K562 (cell line): ENCODE data around the gene VAC14. TPM values are rescaled to one million over a fixed set of nuclear protein-coding genes. Genes with fewer than 3 reads are reported as not detected.

Experiments
- ATAC-seq: fragments of 200-7000 bp; cut with Tn5 transposase; 3 replicates; pipeline ENCODE4 v1.9.1; 2020; ENCODE audit warnings: moderate library complexity
- BruUV-seq: library from RNA; stranded (reverse); fragments of 400-500 nt; replicated peaks from 2 replicates; lab custom pipeline; 2021; lab: Mats Ljungman, UMichigan
- CTCF ChIA-PET: fragments of 300-600 bp; formaldehyde crosslinking; extraction: SDS; loops from one replicate; lab custom pipeline; 2021; ENCODE audit warnings: low intra/inter-chr PET ratio; lab: Yijun Ruan, JAX
- POLR2A ChIA-PET: fragments of 300-600, 350-650 bp; sonication (Branson Sonifier 250); formaldehyde crosslinking; extraction: SDS; loops from one replicate; lab custom pipeline; 2021; ENCODE audit warnings: antibody characterized with exemption, inconsistent platforms; lab: Yijun Ruan, JAX
- DNase-seq, 4 experiments: peaks; one replicate each; pipeline versions ENCODE4 v3.0.0 to v3.0.0-alpha.2; 2011 to 2018; ENCODE audit warnings: low spot score in 3 of 4, mixed read lengths in 3 of 4; ENCODE audit errors: extremely low read depth in 1 of 4
- FAIRE-seq: peaks from 2 replicates; lab custom pipeline; 2011; peaks lifted over from hg19 to GRCh38; lab: Jason Lieb, UNC
- H2AFZ ChIP-seq: 2 replicates; pipeline ENCODE4 v1.6.0; 2011; ENCODE audit warnings: low read depth, low read length, control low read depth, inconsistent platforms
- H3K27ac ChIP-seq: fragments of 200-600 bp; 3 replicates; pipeline ENCODE4 v1.8.0; 2011; ENCODE audit warnings: low read depth, mild to moderate bottlenecking, control low read depth, inconsistent platforms, low read length, moderate library complexity, mixed read lengths; ENCODE audit errors: extremely low read depth
- H3K27me3 ChIP-seq, 2 experiments: fragments of 300-600 bp in 1 of 2; 2 replicates in 1 of 2; 3 replicates in 1 of 2; pipeline versions ENCODE4 v1.6.0 to v1.8.0; 2011; ENCODE audit warnings: inconsistent platforms in 2 of 2, low read length in 2 of 2, mild to moderate bottlenecking in 1 of 2, mixed read lengths in 1 of 2, moderate library complexity in 1 of 2; ENCODE audit not compliant: control insufficient read depth in 2 of 2, insufficient read depth in 2 of 2
- H3K36me3 ChIP-seq: fragments of 300-600 bp; 3 replicates; pipeline ENCODE4 v1.8.0; 2011; ENCODE audit warnings: mild to moderate bottlenecking, low read length, inconsistent platforms; ENCODE audit not compliant: control insufficient read depth, insufficient read depth
- H3K4me1 ChIP-seq, 2 experiments: fragments of 200-600 bp in 1 of 2; replicated peaks in 1 of 2; 2 replicates in 1 of 2; 3 replicates in 1 of 2; pipeline versions ENCODE4 v1.5.1 to v1.8.0; 2011; ENCODE audit warnings: inconsistent platforms in 2 of 2, low read length in 2 of 2, mild to moderate bottlenecking in 1 of 2, mixed read lengths in 1 of 2, moderate library complexity in 1 of 2; ENCODE audit not compliant: control insufficient read depth in 2 of 2, insufficient read depth in 2 of 2
- H3K4me2 ChIP-seq: 2 replicates; pipeline ENCODE4 v1.6.1; 2011; ENCODE audit warnings: low read length, control low read depth, inconsistent platforms, mixed read lengths; ENCODE audit not compliant: insufficient read depth
- H3K4me3 ChIP-seq: fragments of 200-600 bp; sonication (generic), shearing (Covaris generic); 2 replicates; pipeline ENCODE4 v1.5.1; 2016; ENCODE audit warnings: control low read depth, inconsistent platforms
- H3K79me2 ChIP-seq: fragments of 200-600 bp; 3 replicates; pipeline ENCODE4 v1.8.0; 2011; ENCODE audit warnings: low read length, inconsistent platforms; ENCODE audit not compliant: control insufficient read depth, insufficient read depth
- H3K9ac ChIP-seq, 2 experiments: 2 replicates each; pipeline versions ENCODE4 v1.6.0 to v1.6.1; 2011; ENCODE audit warnings: low read depth in 2 of 2, low read length in 2 of 2, control low read depth in 1 of 2, inconsistent platforms in 1 of 2, mild to moderate bottlenecking in 1 of 2, mixed read lengths in 1 of 2; ENCODE audit not compliant: insufficient read depth in 1 of 2
- H3K9me1 ChIP-seq: one replicate; pipeline ENCODE4 v1.6.0; 2011; ENCODE audit warnings: inconsistent platforms, mild to moderate bottlenecking, low read length, moderate library complexity; ENCODE audit not compliant: control insufficient read depth, insufficient read depth
- H3K9me3 ChIP-seq: replicated peaks from 2 replicates; pipeline ENCODE4 v1.5.1; 2011; ENCODE audit warnings: low read depth, low read length, inconsistent platforms; ENCODE audit not compliant: control insufficient read depth, insufficient read depth
- H4K20me1 ChIP-seq: replicated peaks from 2 replicates; pipeline ENCODE4 v1.6.1; 2011; ENCODE audit warnings: low read length, inconsistent platforms, mixed read lengths; ENCODE audit not compliant: control insufficient read depth, insufficient read depth
- GATA2 ChIP-seq: sonication (generic); formaldehyde crosslinking; IDR thresholded peaks from 2 replicates; pipeline ENCODE4 v1.4.0; 2020; ENCODE audit warnings: mild to moderate bottlenecking, missing genetic modification reagents
- GTF2E2 ChIP-seq: fragments of 200-800 bp; sonication (Bioruptor generic); IDR thresholded peaks from 2 replicates; pipeline ENCODE4 v1.6.1; 2016; ENCODE audit warnings: missing genetic modification characterization, missing compliant biosample characterization
- NR2C2 ChIP-seq, 2 experiments: fragments of 200-800 bp in 1 of 2; sonication (Bioruptor generic) in 1 of 2; sonication (generic) in 1 of 2; formaldehyde crosslinking in 1 of 2; IDR thresholded peaks; 2 replicates each; pipeline versions ENCODE4 v1.6.1 to v1.8.0; 2016 to 2022; ENCODE audit warnings: mild to moderate bottlenecking in 1 of 2, missing compliant biosample characterization in 1 of 2, missing genetic modification characterization in 1 of 2, missing genetic modification reagents in 1 of 2
- PHF8 ChIP-seq: fragments of 200-600 bp; sonication (generic); IDR thresholded peaks from 2 replicates; pipeline ENCODE4 v1.6.1; 2012; ENCODE audit warnings: mixed run types, mild to moderate bottlenecking, inconsistent platforms, low read length, moderate library complexity, borderline replicate concordance
- SAFB2 ChIP-seq: fragments of 200-400 bp; formaldehyde crosslinking; IDR thresholded peaks from 2 replicates; pipeline ENCODE4 v1.6.1; 2018; ENCODE audit warnings: borderline replicate concordance, low read length, low read depth, moderate library complexity; ENCODE audit not compliant: severe bottlenecking
- TCFL5 ChIP-seq: fragments of 250-450 bp; sonication (Bioruptor Pico); conservative IDR thresholded peaks from 2 replicates; pipeline ENCODE4 v1.6.1; 2021; ENCODE audit warnings: mild to moderate bottlenecking, moderate library complexity, matching md5 sums
- ZNF165 ChIP-seq: fragments of 250-450 bp; sonication (Bioruptor Pico); IDR thresholded peaks from 2 replicates; pipeline ENCODE4 v1.4.0; 2020; ENCODE audit warnings: borderline replicate concordance
- ZNF24 ChIP-seq: fragments of 450-650 bp; IDR thresholded peaks from 2 replicates; pipeline ENCODE4 v1.6.1; 2016
- ZNF780A ChIP-seq: fragments of 250-450 bp; sonication (Bioruptor Pico); IDR thresholded peaks from 2 replicates; pipeline ENCODE4 v1.5.0; 2021; ENCODE audit warnings: mild to moderate bottlenecking
- WGBS: fragments of 100-300 bp; shearing (Covaris generic); methylation state at CpG from one replicate; pipeline ENCODE4 v1.1.6; 2016; ENCODE audit warnings: low coverage, mixed read lengths; ENCODE audit not compliant: insufficient coverage; ENCODE audit errors: missing lambda C conversion rate; 5-methylcytosine and 5-hydroxymethylcytosine counted together
- in situ Hi-C: fragments of 300-500 bp; cut with MboI; formaldehyde crosslinking; loops from 4 replicates; pipeline ENCODE4 v1.15.0; 2018; ENCODE audit warnings: inconsistent platforms, mixed read lengths
- intact Hi-C: fragments of 100-400 bp; cut with micrococcal nuclease; formaldehyde crosslinking; loops from 2 replicates; pipeline ENCODE4 v1.14.2; 2022
- polyA plus RNA-seq, 8 experiments: library from polyadenylated mRNA; depleted of rRNA in 4 of 8; stranded (reverse) in 5 of 8; unstranded in 3 of 8; fragments of >200 nt; fragmentation: Nextera tagmentation in 2 of 8; fragmentation: Illumina TruSeq in 1 of 8; extraction: Ambion mirVana in 2 of 8; extraction: Trizol in 1 of 8; gene quantifications; 2 replicates each; pipeline versions ENCODE4 v1.2.1 to v1.2.3, GENCODE V29; 2011 to 2014; ENCODE audit warnings: inconsistent platforms in 1 of 8, missing spikeins in 1 of 8
- total RNA-seq, 7 experiments: library from RNA; depleted of rRNA in 6 of 7; stranded (reverse); fragments of >200 nt in 6 of 7; fragmentation: Illumina TruSeq in 2 of 7; extraction: Trizol in 2 of 7; gene quantifications; 2 replicates each; pipeline versions ENCODE4 v1.2.1 to v1.2.3, GENCODE V29; 2011 to 2021; ENCODE audit warnings: low replicate concordance in 1 of 7
- TF ChIP-seq, protein P1 (sequence below), 2 experiments: fragments of 150-350 bp in 1 of 2; IDR thresholded peaks; 2 replicates each; pipeline ENCODE4 v1.6.1; 2012 to 2016; ENCODE audit warnings: low read depth in 2 of 2, low read length in 2 of 2, mild to moderate bottlenecking in 1 of 2, moderate library complexity in 1 of 2

VAC14 gene
- total and polyA plus RNA-seq, 9 of the 15 experiments (the other 6 are each of a cell fraction or from before 2014, with no cell fraction given) = 1.3 to 41.6 (median 26.6) TPM

DNA sequence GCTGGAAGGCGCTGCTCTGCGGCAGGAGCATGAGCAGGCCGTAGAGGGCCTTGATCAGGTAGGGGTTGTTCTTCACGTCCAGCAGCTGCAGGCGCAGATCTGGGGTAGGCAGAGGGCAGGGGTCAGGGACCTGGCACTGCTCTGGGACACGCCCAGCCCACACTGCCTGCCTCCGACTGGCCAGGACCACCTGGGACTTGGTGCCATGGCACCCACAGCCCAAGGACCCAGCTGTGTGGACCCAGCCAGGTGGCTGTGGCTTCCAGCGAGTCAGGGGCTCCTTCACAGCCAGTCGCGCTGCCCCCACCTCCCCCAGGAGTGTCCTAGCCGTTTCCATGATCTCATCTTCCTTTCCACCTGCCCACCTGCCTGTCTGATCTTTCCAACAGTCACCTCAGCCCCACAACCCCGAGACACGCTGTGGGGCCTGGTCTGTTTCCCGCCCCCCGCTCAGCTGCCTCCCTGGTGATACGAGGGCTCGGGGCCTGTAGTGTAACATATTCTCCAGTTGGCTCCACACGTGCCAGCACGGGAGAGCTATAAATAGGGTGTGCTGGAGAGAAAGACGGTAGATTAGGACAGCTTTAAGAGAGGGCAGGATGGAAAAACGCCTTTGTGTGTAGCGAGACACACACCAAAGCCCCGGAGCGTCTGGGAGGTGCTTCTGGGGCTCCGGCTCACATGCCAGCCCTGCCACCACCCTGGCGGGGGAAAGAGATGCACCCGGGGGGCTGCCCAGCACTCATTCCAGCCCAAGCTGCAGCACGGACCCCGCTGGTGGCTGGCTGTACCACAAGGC, 107.9 kb downstream of the VAC14 start:
- Histone ChIP-seq H3K4me2 (no peak overlapping the region), H2AFZ (no peak overlapping the region), H3K4me1 (peaks cover 25 to 84% of the 10 kb centered on the region in 2 experiments), H3K9ac (peak overlapping the region in 1 of 2 experiments; percentile 60; a peak in 1 of 4 replicates), H3K27me3 (no peaks in the 10 kb centered on the region), H3K36me3 (peaks cover 15% of the 10 kb centered on the region; the same call in 1 of the 3 replicates), H3K4me3 (no peak overlapping the region), H3K9me3 (no peaks in the 10 kb centered on the region), H4K20me1 (no peaks in the 10 kb centered on the region), H3K27ac (no peak overlapping the region), H3K9me1 (no peaks in the 10 kb centered on the region), H3K79me2 (no peaks in the 10 kb centered on the region)
- DNase-seq = no peak
- TF ChIP-seq NR2C2 (CRISPR knock-in tag; IDR thresholded peaks at IDR 0.05) = no peak
- TF ChIP-seq NR2C2 (tag; IDR thresholded peaks at IDR 0.05) = no peak
- no peak for TF ChIP-seq GTF2E2
- TF ChIP-seq GATA2 (CRISPR knock-in tag) = no peak
- TF ChIP-seq ZNF165 (CRISPR knock-in tag) = no peak
- no peak for TF ChIP-seq TCFL5 (CRISPR knock-in tag)
- TF ChIP-seq ZNF780A (CRISPR knock-in tag) = no peak
- TF ChIP-seq ZNF24 = no peak
- no peak for TF ChIP-seq PHF8
- no peak for TF ChIP-seq SAFB2
- TF ChIP-seq, protein P1, sequence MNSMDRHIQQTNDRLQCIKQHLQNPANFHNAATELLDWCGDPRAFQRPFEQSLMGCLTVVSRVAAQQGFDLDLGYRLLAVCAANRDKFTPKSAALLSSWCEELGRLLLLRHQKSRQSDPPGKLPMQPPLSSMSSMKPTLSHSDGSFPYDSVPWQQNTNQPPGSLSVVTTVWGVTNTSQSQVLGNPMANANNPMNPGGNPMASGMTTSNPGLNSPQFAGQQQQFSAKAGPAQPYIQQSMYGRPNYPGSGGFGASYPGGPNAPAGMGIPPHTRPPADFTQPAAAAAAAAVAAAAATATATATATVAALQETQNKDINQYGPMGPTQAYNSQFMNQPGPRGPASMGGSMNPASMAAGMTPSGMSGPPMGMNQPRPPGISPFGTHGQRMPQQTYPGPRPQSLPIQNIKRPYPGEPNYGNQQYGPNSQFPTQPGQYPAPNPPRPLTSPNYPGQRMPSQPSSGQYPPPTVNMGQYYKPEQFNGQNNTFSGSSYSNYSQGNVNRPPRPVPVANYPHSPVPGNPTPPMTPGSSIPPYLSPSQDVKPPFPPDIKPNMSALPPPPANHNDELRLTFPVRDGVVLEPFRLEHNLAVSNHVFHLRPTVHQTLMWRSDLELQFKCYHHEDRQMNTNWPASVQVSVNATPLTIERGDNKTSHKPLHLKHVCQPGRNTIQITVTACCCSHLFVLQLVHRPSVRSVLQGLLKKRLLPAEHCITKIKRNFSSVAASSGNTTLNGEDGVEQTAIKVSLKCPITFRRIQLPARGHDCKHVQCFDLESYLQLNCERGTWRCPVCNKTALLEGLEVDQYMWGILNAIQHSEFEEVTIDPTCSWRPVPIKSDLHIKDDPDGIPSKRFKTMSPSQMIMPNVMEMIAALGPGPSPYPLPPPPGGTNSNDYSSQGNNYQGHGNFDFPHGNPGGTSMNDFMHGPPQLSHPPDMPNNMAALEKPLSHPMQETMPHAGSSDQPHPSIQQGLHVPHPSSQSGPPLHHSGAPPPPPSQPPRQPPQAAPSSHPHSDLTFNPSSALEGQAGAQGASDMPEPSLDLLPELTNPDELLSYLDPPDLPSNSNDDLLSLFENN (IDR thresholded peaks at IDR 0.05; ENCODE audit: low read depth in 2 of 2, low read length in 2 of 2) = no peak
- no TSS peak for BruUV-seq
- ATAC-seq = no peak
- WGBS = 85% methylated on average over 25 of the region's 29 CpGs
- CTCF ChIA-PET = no interaction called here
- in situ Hi-C loops = no loop called here
- POLR2A ChIA-PET = interaction anchor here (0.6 kb wide), 1 partner anchor 8 kb away, joined by 3 read pairs; no protein-coding TSS in a partner anchor
- no peak for FAIRE-seq
- intact Hi-C loops = no loop called here
